Transverse colon (tissue), 4 donors: ENCODE results near the gene MBP. TPM values are rescaled to one million over a fixed set of nuclear protein-coding genes. Genes with fewer than 3 reads are reported as not detected.
A peak's percentile ranks its signal among the peaks of the same experiment; 100 is the strongest.

Experiments
- DNase-seq: peaks from one replicate; pipeline ENCODE4 v3.0.0-alpha.2; 2019
- H3K27ac ChIP-seq, 4 donors: fragments of 200-600 bp; sonication (generic); 2 replicates each; pipeline ENCODE4 v1.5.1; 2016 to 2018; ENCODE audit warnings: inconsistent platforms in 4 of 4
- H3K27me3 ChIP-seq: fragments of 200-600 bp; sonication (generic); 2 replicates; pipeline ENCODE4 v1.5.1; 2017; ENCODE audit warnings: inconsistent platforms
- H3K36me3 ChIP-seq, 4 donors: fragments of 200-600 bp; sonication (generic); 2 replicates each; pipeline ENCODE4 v1.5.1; 2017 to 2019; ENCODE audit warnings: inconsistent platforms in 4 of 4
- H3K4me1 ChIP-seq, 4 donors: fragments of 200-600 bp; sonication (generic); 2 replicates each; pipeline ENCODE4 v1.5.1; 2017 to 2020; ENCODE audit warnings: inconsistent platforms in 4 of 4
- H3K4me3 ChIP-seq, 4 donors: fragments of 200-600 bp; sonication (generic); 1 replicate in 1 of 4; 2 replicates in 3 of 4; pipeline versions ENCODE4 v1.5.1 to v1.6.1; 2017 to 2019; ENCODE audit warnings: inconsistent platforms in 4 of 4
- H3K9me3 ChIP-seq, 2 donors: fragments of 200-600 bp; sonication (generic); 2 replicates each; pipeline ENCODE4 v1.5.1; 2017 to 2019; ENCODE audit warnings: inconsistent platforms in 2 of 2
- CTCF ChIP-seq, 5 experiments: fragments of 200-600 bp in 3 of 5; fragments of 450-650 bp in 2 of 5; sonication (generic) in 3 of 5; IDR thresholded peaks; 1 replicate in 2 of 5; 2 replicates in 3 of 5; pipeline ENCODE4 v1.5.1; 2016 to 2017; ENCODE audit warnings: antibody characterized with exemption in 5 of 5, inconsistent platforms in 3 of 5, mild to moderate bottlenecking in 2 of 5, moderate library complexity in 1 of 5
- EP300 ChIP-seq: sonication (generic); formaldehyde crosslinking; IDR thresholded peaks from one replicate; pipeline ENCODE4 v1.6.1; 2017; ENCODE audit warnings: antibody characterized with exemption, low read depth
- POLR2A ChIP-seq: fragments of 450-650 bp; IDR thresholded peaks from one replicate; pipeline ENCODE4 v1.6.1; 2016; ENCODE audit warnings: antibody characterized with exemption, mild to moderate bottlenecking, moderate library complexity
- POLR2AphosphoS5 ChIP-seq, 3 donors: sonication (generic); formaldehyde crosslinking; IDR thresholded peaks; one replicate each; pipeline ENCODE4 v1.6.1; 2016; ENCODE audit warnings: antibody characterized with exemption in 3 of 3
- WGBS, 2 donors: methylation state at CpG; one replicate each; pipeline ENCODE4 v1.1.5; 2018; ENCODE audit warnings: low coverage in 1 of 2; 5-methylcytosine and 5-hydroxymethylcytosine counted together
- in situ Hi-C, 4 donors: fragments of 200-750 bp; cut with MboI; loops; one replicate each; pipeline versions ENCODE4 v1.15.0 to v1.15.1; 2017; ENCODE audit warnings: low sequenced_read_pairs in 3 of 4, low pct_ligation_motif_present in 1 of 4, low pct_unique_long_range_greater_than_20kb in 1 of 4
- intact Hi-C: fragments of 100-400 bp; cut with DNase I; formaldehyde crosslinking; loops from one replicate; pipeline ENCODE4 v1.15.1; 2023; ENCODE audit warnings: low total_unique reads
- total RNA-seq, 4 donors: library from RNA; depleted of rRNA; stranded (reverse); fragments of >200 nt; gene quantifications; one replicate each; pipeline ENCODE4 v1.1.0, GENCODE V29; 2016

The MBP gene
- total RNA-seq, 4 donors from 2014 or later, result 12.7 to 53.4 (median 41.0) TPM

- intact Hi-C loops, result no loop called here
- no peaks in the 10 kb centered on the region for H3K36me3 ChIP-seq
- 93% methylated on average over 9 of the region's 9 CpGs; no CpG with 5 or more reads in 1 of the 2 donors for WGBS, 2 donors
- in situ Hi-C loops, result no loop called here
- no peak overlapping the region for H3K27ac ChIP-seq
- peaks cover 0 to 27% (median 2%) of the 10 kb centered on the region in 4 donors for H3K4me1 ChIP-seq
- H3K4me3 ChIP-seq, result no peak overlapping the region
- TF ChIP-seq POLR2AphosphoS5 (IDR thresholded peaks at IDR 0.05) (no peak), CTCF (IDR thresholded peaks at IDR 0.05) (no peak), EP300 (no peak), POLR2A (no peak)
- DNase-seq, result no peak
- H3K9me3 ChIP-seq, result no peaks in the 10 kb centered on the region
- no peaks in the 10 kb centered on the region for H3K27me3 ChIP-seq
Measured at GRCh38 chr18:77076111-77076510, 56.5 kb downstream of the MBP start.

GRCh38 chr18:77074431-77074830 lies 58.2 kb downstream of the MBP start:
- Histone ChIP-seq H3K4me3 (no peak overlapping the region), H3K27ac (no peak overlapping the region), H3K36me3 (no peaks in the 10 kb centered on the region), H3K4me1 (peaks cover 0 to 19% (median 3%) of the 10 kb centered on the region in 4 donors), H3K27me3 (no peaks in the 10 kb centered on the region), H3K9me3 (no peaks in the 10 kb centered on the region)
- in situ Hi-C loops, result no loop called here
- DNase-seq, result no peak
- WGBS, 2 donors, result 81 to 89% methylated on average over 5 to 7 of the region's 7 CpGs
- TF ChIP-seq EP300 (no peak), POLR2A (no peak), POLR2AphosphoS5 (IDR thresholded peaks at IDR 0.05) (no peak), CTCF (IDR thresholded peaks at IDR 0.05) (no peak)
- intact Hi-C loops, result no loop called here

- H3K9me3 ChIP-seq, result no peaks in the 10 kb centered on the region
- intact Hi-C loops (no loop called here), in situ Hi-C loops (no loop called here)
- DNase-seq, result no peak
- peak overlapping the region in 3 of 4 donors; percentile 0 to 37 (median 26) for H3K27ac ChIP-seq
- WGBS, 2 donors, result 66 to 88% methylated on average over 6 to 9 of the region's 9 CpGs
- TF ChIP-seq CTCF (IDR thresholded peaks at IDR 0.05) (no peak), EP300 (no peak), POLR2AphosphoS5 (IDR thresholded peaks at IDR 0.05) (no peak), POLR2A (no peak)
- no peak overlapping the region for H3K4me3 ChIP-seq
- H3K27me3 ChIP-seq, result no peaks in the 10 kb centered on the region
- no peaks in the 10 kb centered on the region for H3K36me3 ChIP-seq
- H3K4me1 ChIP-seq, result peaks cover 3 to 27% (median 6%) of the 10 kb centered on the region in 4 donors
Measured at GRCh38 chr18:77073336-77074093, 59.1 kb downstream of the MBP start.

- Histone ChIP-seq H3K36me3 (no peaks in the 10 kb centered on the region), H3K4me3 (no peak overlapping the region), H3K9me3 (no peaks in the 10 kb centered on the region), H3K27me3 (no peaks in the 10 kb centered on the region), H3K27ac (peak overlapping the region; percentile 26 to 50 (median 40)), H3K4me1 (peaks cover 7 to 35% (median 11%) of the 10 kb centered on the region in 4 donors)
- no peak for DNase-seq
- WGBS, 2 donors, result 86 to 100% methylated on average over 1 to 7 of the region's 7 CpGs
- in situ Hi-C loops, result no loop called here
- intact Hi-C loops, result no loop called here
- TF ChIP-seq CTCF (IDR thresholded peaks at IDR 0.05) (no peak), POLR2AphosphoS5 (IDR thresholded peaks at IDR 0.05) (no peak)
Measured at GRCh38 chr18:77072566-77072965, 60.0 kb downstream of the MBP start.
